ENCODE data around the gene SERHL2. TPM values are rescaled to one million over a fixed set of nuclear protein-coding genes. Genes with fewer than 3 reads are reported as not detected.
A peak's percentile ranks its signal among the peaks of the same experiment; 100 is the strongest.
"Not testable (repeated sequence)": the region's sequence is repeated elsewhere in the genome, so short reads cannot be mapped to it uniquely, and the experiment has no call there.

The SERHL2 gene
- total RNA-seq, 8 experiments from 2014 or later = 0.54 to 3.0 (median 1.9) TPM

GRCh38 chr22:42544686-42545085, 9.1 kb upstream of the SERHL2 start:
- in situ Hi-C loops (cut with MboI; ENCODE audit: low pct_unique_long_range_greater_than_20kb in 2 of 9, low sequenced_read_pairs in 9 of 9, unreplicated experiment in 9 of 9) = no loop called here
- no peak overlapping the region for H3K27ac ChIP-seq
- H3K4me1 ChIP-seq (replicated peaks in 1 of 2) = no peaks in the 10 kb centered on the region
- WGBS, 10 experiments = 0 to 100% (median 42%) methylated on average over 1 to 2 of the region's 2 CpGs
- ATAC-seq (replicated peaks in 6 of 8) = peak in 1 of 8 experiments; percentile 63
- no peak overlapping the region for H3K4me3 ChIP-seq

- in situ Hi-C loops (cut with MboI; ENCODE audit: low pct_unique_long_range_greater_than_20kb in 2 of 9, low sequenced_read_pairs in 9 of 9, unreplicated experiment in 9 of 9) = no loop called here
- H3K4me3 ChIP-seq = no peak overlapping the region
- WGBS, 10 experiments = 59 to 91% (median 80%) methylated on average over 2 to 8 of the region's 9 CpGs; no CpG with 5 or more reads in 1 of the 10 experiments
- no peak overlapping the region for H3K27ac ChIP-seq
- no peaks in the 10 kb centered on the region for H3K4me1 ChIP-seq (replicated peaks in 1 of 2)
- no peak for ATAC-seq (replicated peaks in 6 of 8)
Observed at GRCh38 chr22:42547562-42547961, 6.2 kb upstream of the SERHL2 start.

GRCh38 chr22:42548126-42548525, 5.6 kb upstream of the SERHL2 start:
- ATAC-seq (replicated peaks in 6 of 8); H3K4me1 ChIP-seq (replicated peaks in 1 of 2); H3K27ac ChIP-seq; in situ Hi-C loops (cut with MboI; ENCODE audit: low pct_unique_long_range_greater_than_20kb in 2 of 9, low sequenced_read_pairs in 9 of 9, unreplicated experiment in 9 of 9); H3K4me3 ChIP-seq: not testable (repeated sequence)
- WGBS, 10 experiments = 0 to 100% (median 55%) methylated on average over 2 to 5 of the region's 6 CpGs; no CpG with 5 or more reads in 3 of the 10 experiments

GRCh38 chr22:42548597-42549330, 5.0 kb upstream of the SERHL2 start:
- no peak overlapping the region for H3K4me3 ChIP-seq
- no peak overlapping the region for H3K27ac ChIP-seq
- 64 to 90% (median 83%) methylated on average over 3 to 15 of the region's 19 CpGs; no CpG with 5 or more reads in 2 of the 10 experiments for WGBS, 10 experiments
- H3K4me1 ChIP-seq (replicated peaks in 1 of 2) = peaks cover 0 to 4% of the 10 kb centered on the region in 2 donors
- in situ Hi-C loops (cut with MboI; ENCODE audit: low pct_unique_long_range_greater_than_20kb in 2 of 9, low sequenced_read_pairs in 9 of 9, unreplicated experiment in 9 of 9) = no loop called here
- ATAC-seq (replicated peaks in 6 of 8) = no peak

GRCh38 chr22:42549331-42550060, 4.3 kb upstream of the SERHL2 start:
- WGBS, 10 experiments = 70 to 100% (median 88%) methylated on average over 1 to 3 of the region's 11 CpGs; no CpG with 5 or more reads in 2 of the 10 experiments
- Histone ChIP-seq H3K27ac (no peak overlapping the region), H3K4me1 (replicated peaks in 1 of 2) (peaks cover 0 to 4% of the 10 kb centered on the region in 2 donors), H3K4me3 (no peak overlapping the region)
- in situ Hi-C loops (cut with MboI; ENCODE audit: low pct_unique_long_range_greater_than_20kb in 2 of 9, low sequenced_read_pairs in 9 of 9, unreplicated experiment in 9 of 9) = no loop called here
- no peak for ATAC-seq (replicated peaks in 6 of 8)

GRCh38 chr22:42552294-42552647, 1.5 kb upstream of the SERHL2 start:
- H3K27ac ChIP-seq; H3K4me1 ChIP-seq (replicated peaks in 1 of 2); in situ Hi-C loops (cut with MboI; ENCODE audit: low pct_unique_long_range_greater_than_20kb in 2 of 9, low sequenced_read_pairs in 9 of 9, unreplicated experiment in 9 of 9); ATAC-seq (replicated peaks in 6 of 8); H3K4me3 ChIP-seq: not testable (repeated sequence)
- WGBS, 10 experiments = 92 to 100% (median 100%) methylated on average over 2 to 4 of the region's 6 CpGs; no CpG with 5 or more reads in 5 of the 10 experiments

- no peak overlapping the region for H3K4me3 ChIP-seq
- no peak overlapping the region for H3K27ac ChIP-seq
- 91 to 100% (median 97%) methylated on average over 1 to 7 of the region's 8 CpGs; no CpG with 5 or more reads in 4 of the 10 experiments for WGBS, 10 experiments
- no peaks in the 10 kb centered on the region for H3K4me1 ChIP-seq (replicated peaks in 1 of 2)
- ATAC-seq (replicated peaks in 6 of 8) = no peak
- in situ Hi-C loops (cut with MboI; ENCODE audit: low pct_unique_long_range_greater_than_20kb in 2 of 9, low sequenced_read_pairs in 9 of 9, unreplicated experiment in 9 of 9) = no loop called here
Observed at GRCh38 chr22:42560381-42560780, 6.6 kb downstream of the SERHL2 start.

GRCh38 chr22:42560781-42561180, 7.0 kb downstream of the SERHL2 start:
- ATAC-seq (replicated peaks in 6 of 8) = peak; percentile 33 to 52 (median 46)
- in situ Hi-C loops (cut with MboI; ENCODE audit: low pct_unique_long_range_greater_than_20kb in 2 of 9, low sequenced_read_pairs in 9 of 9, unreplicated experiment in 9 of 9) = no loop called here
- WGBS, 10 experiments = 62 to 100% (median 73%) methylated on average over 2 to 6 of the region's 7 CpGs; no CpG with 5 or more reads in 4 of the 10 experiments
- no peak overlapping the region for H3K4me3 ChIP-seq
- no peaks in the 10 kb centered on the region for H3K4me1 ChIP-seq (replicated peaks in 1 of 2)
- H3K27ac ChIP-seq = no peak overlapping the region

GRCh38 chr22:42561856-42562255, 8.1 kb downstream of the SERHL2 start:
- Histone ChIP-seq H3K4me1 (replicated peaks in 1 of 2) (no peaks in the 10 kb centered on the region), H3K4me3 (no peak overlapping the region), H3K27ac (no peak overlapping the region)
- no peak for ATAC-seq (replicated peaks in 6 of 8)
- in situ Hi-C loops (cut with MboI; ENCODE audit: low pct_unique_long_range_greater_than_20kb in 2 of 9, low sequenced_read_pairs in 9 of 9, unreplicated experiment in 9 of 9) = no loop called here
- WGBS, 10 experiments = 100% methylated on average over 1 of the region's 5 CpGs; no CpG with 5 or more reads in 9 of the 10 experiments

- in situ Hi-C loops (cut with MboI; ENCODE audit: low pct_unique_long_range_greater_than_20kb in 2 of 9, low sequenced_read_pairs in 9 of 9, unreplicated experiment in 9 of 9) = no loop called here
Observed at GRCh38 chr22:42562279-42562678, 8.5 kb downstream of the SERHL2 start.

GRCh38 chr22:42562684-42563083, 8.9 kb downstream of the SERHL2 start:
- WGBS, 10 experiments = 80 to 90% (median 80%) methylated on average over 1 to 2 of the region's 2 CpGs; no CpG with 5 or more reads in 6 of the 10 experiments
- no peak overlapping the region for H3K27ac ChIP-seq
- ATAC-seq (replicated peaks in 6 of 8) = peak in 1 of 8 experiments; percentile 28
- H3K4me3 ChIP-seq = no peak overlapping the region
- H3K4me1 ChIP-seq (replicated peaks in 1 of 2) = no peaks in the 10 kb centered on the region
- in situ Hi-C loops (cut with MboI; ENCODE audit: low pct_unique_long_range_greater_than_20kb in 2 of 9, low sequenced_read_pairs in 9 of 9, unreplicated experiment in 9 of 9) = no loop called here

More at GRCh38 chr22:42562279-42562678, 8.5 kb downstream of the SERHL2 start:
- WGBS, 10 experiments = 50 to 100% (median 76%) methylated on average over 1 to 3 of the region's 8 CpGs; no CpG with 5 or more reads in 6 of the 10 experiments
- no peak overlapping the region for H3K27ac ChIP-seq
- H3K4me1 ChIP-seq (replicated peaks in 1 of 2) = no peaks in the 10 kb centered on the region
- no peak for ATAC-seq (replicated peaks in 6 of 8)
- H3K4me3 ChIP-seq = no peak overlapping the region

GRCh38 chr22:42563943-42564342, 10.2 kb downstream of the SERHL2 start:
- WGBS, 10 experiments = 80 to 100% (median 93%) methylated on average over 1 to 3 of the region's 3 CpGs; no CpG with 5 or more reads in 5 of the 10 experiments
- ATAC-seq (replicated peaks in 6 of 8); in situ Hi-C loops (cut with MboI; ENCODE audit: low pct_unique_long_range_greater_than_20kb in 2 of 9, low sequenced_read_pairs in 9 of 9, unreplicated experiment in 9 of 9); H3K4me3 ChIP-seq; H3K27ac ChIP-seq; H3K4me1 ChIP-seq (replicated peaks in 1 of 2): not testable (repeated sequence)

GRCh38 chr22:42564699-42565098, 10.9 kb downstream of the SERHL2 start:
- H3K4me3 ChIP-seq = no peak overlapping the region
- no peaks in the 10 kb centered on the region for H3K4me1 ChIP-seq (replicated peaks in 1 of 2)
- 80 to 100% (median 99%) methylated on average over 1 to 15 of the region's 17 CpGs; no CpG with 5 or more reads in 4 of the 10 experiments for WGBS, 10 experiments
- no peak overlapping the region for H3K27ac ChIP-seq
- ATAC-seq (replicated peaks in 6 of 8) = no peak
- in situ Hi-C loops (cut with MboI; ENCODE audit: low pct_unique_long_range_greater_than_20kb in 2 of 9, low sequenced_read_pairs in 9 of 9, unreplicated experiment in 9 of 9) = no loop called here

Data from motor neuron (in vitro differentiated cells).